Activated CD4-positive, alpha-beta T cell treated with anti-CD3 and anti-CD28 coated beads for 24 hours (primary cell): ENCODE measurements around the gene EPB41L5.
"Not testable (repeated sequence)": the region's sequence is repeated elsewhere in the genome, so short reads cannot be mapped to it uniquely, and the experiment has no call there.

Source experiments
- DNase-seq, 2 donors: peaks; one replicate each; pipeline ENCODE4 v3.0.0-alpha.2; 2020; ENCODE audit warnings: low read depth in 2 of 2

EPB41L5 gene

DNA sequence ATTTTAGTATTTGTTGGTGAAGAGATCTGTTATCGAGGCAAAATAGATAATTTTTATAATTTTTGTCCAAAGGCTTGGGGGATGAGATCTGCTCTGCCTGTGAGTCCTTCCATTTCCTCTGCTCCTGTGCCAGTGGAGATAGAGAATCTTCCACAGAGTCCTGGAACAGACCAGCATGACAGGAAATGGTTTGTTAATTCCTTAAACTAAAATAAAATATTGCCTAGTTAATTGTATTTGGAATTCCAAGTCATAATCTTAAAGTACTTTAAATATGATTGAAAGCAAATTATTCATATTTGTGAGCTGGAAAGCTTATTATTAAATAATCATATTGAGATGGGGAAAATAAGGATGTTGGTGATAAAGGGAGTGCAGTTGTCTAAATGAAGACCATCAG is 87.8 kb downstream of the EPB41L5 start:
- no peak for DNase-seq

DNA sequence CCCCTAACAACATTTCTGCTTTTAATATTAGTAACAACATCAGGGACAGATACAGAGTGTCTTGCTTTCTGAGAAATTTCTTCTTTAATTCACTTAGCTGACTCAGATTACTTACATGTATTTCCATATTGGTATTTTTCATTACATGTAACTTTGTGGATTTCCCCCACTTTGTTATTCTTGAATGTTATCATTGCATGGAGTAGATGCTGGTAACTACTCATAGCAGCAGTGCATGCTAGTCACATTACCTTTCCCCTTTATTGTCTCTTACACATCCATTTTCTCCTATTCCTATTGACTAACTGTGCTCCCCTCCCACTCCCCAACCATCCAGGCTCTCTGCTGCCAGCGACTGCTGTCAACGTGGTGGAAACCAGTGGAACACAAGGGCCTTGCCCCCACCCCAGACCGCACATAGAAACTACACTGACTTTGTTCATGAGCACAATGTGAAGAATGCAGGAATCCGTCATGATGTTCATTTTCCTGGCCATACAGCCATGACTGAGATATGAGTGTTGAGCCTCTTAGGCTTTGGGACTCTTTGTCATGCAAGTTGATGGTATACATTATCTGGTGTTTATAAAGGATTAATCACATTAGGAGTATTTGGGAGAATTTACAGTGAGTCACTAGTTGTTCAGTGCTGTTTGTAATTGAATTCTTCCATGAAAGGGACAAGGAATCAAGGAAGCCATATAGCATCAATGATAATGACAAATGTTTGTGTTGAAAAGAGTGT is 91.0 kb downstream of the EPB41L5 start:
- no peak for DNase-seq

- no peak for DNase-seq
Observed at GRCh38 chr2:120104772-120105171, 91.9 kb downstream of the EPB41L5 start.

DNA sequence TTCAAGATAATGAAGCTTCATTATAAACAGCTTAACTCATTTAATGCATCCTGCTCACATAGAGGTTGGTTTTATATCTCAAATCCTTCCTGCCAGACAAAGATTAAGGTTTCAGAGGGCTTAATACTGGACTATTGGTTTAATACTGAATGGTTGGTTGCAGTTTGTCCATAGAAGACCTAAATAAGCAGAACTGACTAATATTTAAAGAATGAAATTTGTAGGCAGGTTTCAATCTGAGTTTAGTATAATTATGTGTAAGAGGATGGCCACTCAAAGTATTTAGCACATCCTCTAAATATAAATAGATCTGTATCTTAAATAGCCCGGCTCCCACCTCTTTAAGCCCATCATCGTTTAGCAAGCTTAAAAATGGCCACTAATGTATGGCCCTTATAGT is 92.5 kb downstream of the EPB41L5 start:
- DNase-seq = no peak

DNA sequence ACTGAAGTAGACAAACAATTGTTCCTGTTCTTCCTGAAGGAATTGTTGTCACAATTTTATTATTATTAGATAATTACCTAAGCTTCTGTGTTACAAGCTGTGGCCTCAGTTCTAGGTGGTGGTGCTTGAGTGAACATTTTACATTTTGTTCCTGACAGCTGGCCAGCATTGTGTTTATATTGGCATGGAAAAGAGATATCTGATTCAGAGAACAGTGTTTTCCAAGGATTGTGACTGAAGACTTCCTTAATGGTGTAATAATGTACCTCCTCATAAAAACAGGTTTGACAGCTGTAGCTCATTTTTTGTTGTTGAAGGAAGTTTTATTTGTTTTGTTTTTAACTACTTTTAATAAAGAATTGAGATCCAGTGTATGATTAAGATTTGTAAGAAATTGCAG is 95.2 kb downstream of the EPB41L5 start:
- no peak for DNase-seq

GRCh38 chr2:120108749-120109148 is 95.9 kb downstream of the EPB41L5 start:
- DNase-seq = no peak

- no peak for DNase-seq
Observed at GRCh38 chr2:120109186-120110061, 96.5 kb downstream of the EPB41L5 start.

- DNase-seq = no peak
Observed at GRCh38 chr2:120110062-120110362, 97.1 kb downstream of the EPB41L5 start.

DNA sequence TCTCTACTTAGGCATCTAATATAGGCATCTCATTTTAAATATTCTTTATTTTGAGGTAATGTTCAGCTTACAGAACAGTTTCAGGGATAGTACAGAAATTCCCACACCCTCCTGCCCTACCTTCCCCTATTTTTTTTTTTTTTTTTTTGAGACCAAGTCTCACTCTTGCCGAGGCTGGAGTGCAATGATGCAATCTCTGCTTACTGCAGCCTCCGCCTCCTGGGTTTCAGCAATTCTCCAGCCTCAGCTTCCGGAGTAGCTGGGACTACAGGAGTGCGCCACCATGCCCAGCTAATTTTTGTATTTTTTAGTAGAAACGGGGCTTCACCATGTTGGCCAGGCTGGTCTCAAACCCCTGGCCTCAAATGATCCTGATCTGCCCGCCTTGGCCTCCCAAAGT is 97.6 kb downstream of the EPB41L5 start:
- no peak for DNase-seq

GRCh38 chr2:120111193-120111592 is 98.3 kb downstream of the EPB41L5 start:
- no peak for DNase-seq

DNA sequence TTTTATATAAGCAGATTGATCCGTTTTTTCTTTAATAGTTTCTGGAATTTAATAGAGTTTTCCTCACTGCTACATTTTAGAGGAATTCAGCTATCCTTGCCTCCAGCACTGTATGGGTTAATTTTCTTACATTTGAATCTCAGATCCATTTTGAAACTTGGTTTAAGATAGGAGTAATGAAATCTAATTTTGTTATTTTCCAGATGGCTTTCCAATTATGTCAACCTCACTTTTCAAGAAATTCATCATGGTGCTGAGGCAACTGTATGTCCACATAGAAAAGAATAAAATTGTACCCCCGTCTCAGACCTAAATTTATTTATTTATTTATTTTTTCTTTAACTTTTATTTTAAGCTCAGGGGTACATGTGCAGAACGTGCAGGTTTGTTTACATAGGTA is 105.1 kb downstream of the EPB41L5 start:
- DNase-seq = no peak

- no peak for DNase-seq
Observed at GRCh38 chr2:120118471-120118870, 105.6 kb downstream of the EPB41L5 start.

GRCh38 chr2:120121337-120121736 is 108.5 kb downstream of the EPB41L5 start:
- DNase-seq = not testable (repeated sequence)

- no peak for DNase-seq
Observed at GRCh38 chr2:120123090-120123489, 110.2 kb downstream of the EPB41L5 start.

GRCh38 chr2:120125195-120125594 is 112.3 kb downstream of the EPB41L5 start:
- DNase-seq = no peak

DNA sequence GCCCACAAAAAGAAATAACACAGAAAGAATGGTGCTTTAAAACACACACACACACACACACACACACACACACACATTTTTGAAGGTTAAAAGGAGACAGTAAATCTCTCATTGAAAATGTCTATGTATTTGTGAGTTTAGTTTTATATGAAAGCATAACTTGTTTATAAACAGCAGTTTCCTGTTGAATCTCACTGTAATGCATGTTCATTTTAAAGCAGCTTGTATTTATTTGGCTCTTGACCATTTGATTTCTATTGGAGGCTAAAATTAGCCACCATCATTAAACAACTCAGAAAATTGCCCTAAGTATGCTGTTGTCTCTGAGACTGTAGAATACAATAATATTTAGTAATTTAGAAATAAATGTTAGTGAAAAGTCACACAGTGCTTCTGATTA is 115.3 kb downstream of the EPB41L5 start:
- DNase-seq = no peak

GRCh38 chr2:120132190-120132589 is 119.3 kb downstream of the EPB41L5 start:
- DNase-seq = no peak

DNA sequence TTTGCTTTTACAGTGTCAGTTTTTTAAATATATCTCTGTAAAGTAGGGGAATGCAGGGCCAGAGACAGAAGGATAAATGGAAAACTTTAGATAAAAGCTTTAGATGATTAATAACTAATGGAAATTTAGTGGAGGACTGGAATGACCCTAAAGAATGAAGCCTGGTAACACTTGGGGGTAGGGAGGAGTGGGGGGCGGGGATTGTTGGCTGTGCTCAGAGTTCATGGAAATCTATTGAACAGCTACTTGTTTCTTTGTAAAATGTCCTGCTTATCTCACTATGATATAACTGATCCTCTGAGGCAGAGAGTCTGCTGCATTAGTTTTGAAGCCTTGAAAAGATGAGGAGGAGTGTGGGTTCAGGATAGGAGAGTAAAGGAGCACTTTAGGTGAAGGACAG is 119.8 kb downstream of the EPB41L5 start:
- DNase-seq = no peak

DNA sequence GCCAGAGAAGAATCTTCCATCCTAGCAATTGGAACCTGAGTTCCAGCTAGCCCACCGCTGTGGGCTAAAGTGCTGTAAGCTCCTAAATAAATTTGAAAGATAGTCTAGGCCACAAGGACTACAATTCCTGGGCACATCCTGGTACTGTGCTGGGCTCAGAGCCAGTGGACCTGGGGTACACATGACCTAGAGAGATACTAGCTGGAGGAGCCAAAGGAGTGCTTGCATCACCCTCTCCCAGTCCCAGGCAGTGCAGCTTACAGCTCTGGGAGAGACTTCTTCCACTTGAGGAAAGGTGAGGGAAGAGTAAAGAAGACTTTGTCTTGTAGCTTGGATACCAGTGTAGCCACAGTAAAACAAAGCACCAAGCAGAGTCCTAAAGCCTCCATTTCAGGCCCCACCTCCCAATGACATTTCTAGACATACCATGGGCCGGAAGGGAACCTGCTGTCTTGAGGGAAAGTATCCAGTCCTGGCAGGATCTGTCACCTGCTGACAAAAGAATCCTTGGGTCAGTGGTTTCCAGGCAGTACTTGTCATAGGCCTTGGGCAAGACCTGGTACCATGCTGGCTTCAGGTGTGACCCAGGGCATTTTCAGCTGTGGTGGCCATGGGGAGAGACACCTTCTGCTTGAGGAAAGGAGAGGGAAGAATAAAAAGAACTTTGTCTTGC is 120.8 kb downstream of the EPB41L5 start:
- DNase-seq = no peak

DNA sequence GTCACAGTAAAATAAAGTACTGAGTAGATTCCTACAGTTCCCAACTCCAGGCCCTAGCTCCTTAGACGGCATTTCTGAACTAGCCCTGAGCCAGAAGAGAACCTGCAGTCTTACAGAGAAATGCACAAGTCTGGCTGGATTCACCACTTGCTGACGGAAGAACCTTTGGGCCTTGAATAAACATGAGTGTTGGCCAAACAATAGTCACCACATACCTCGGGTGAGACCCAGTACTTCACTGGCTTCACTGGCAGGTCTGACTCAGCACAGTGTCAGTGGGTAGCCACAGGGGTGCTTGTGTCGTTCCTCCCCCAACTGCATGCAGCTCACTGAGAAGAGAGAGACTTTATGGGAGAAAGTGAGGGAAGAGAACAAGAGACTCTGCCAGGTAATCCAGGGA is 121.4 kb downstream of the EPB41L5 start:
- DNase-seq = no peak

GRCh38 chr2:120135013-120135412 is 122.1 kb downstream of the EPB41L5 start:
- not testable (repeated sequence) for DNase-seq

- DNase-seq = no peak
Observed at GRCh38 chr2:120140866-120141265, 128.0 kb downstream of the EPB41L5 start.
